ENCODE data around the gene AK8.

- TF ChIP-seq CTCF (IDR thresholded peaks at IDR 0.05; ENCODE audit: low read length), result no peak
- no peak for TF ChIP-seq EZH2 (IDR thresholded peaks at IDR 0.05; ENCODE audit: borderline replicate concordance, low read length)
Observed at GRCh38 chr9:132742821-132743311, 135.2 kb downstream of the AK8 start.

Measured in OCI-LY1 (cell line).